ENCODE measurements around the gene DNM3.

The DNM3 gene

GRCh38 chr1:172138634-172139033, 297.3 kb downstream of the DNM3 start:
- DNase-seq = no peak
- Histone ChIP-seq H3K27me3 (replicated peaks) (no peaks in the 10 kb centered on the region), H3K36me3 (replicated peaks) (no peaks in the 10 kb centered on the region), H3K27ac (no peak overlapping the region), H3K4me3 (ENCODE audit: low read depth, low read length) (no peak overlapping the region)
- in situ Hi-C loops (cut with HindIII; ENCODE audit: low pct_ligation_motif_present, low sequenced_read_pairs) = no loop called here
- no peak for TF ChIP-seq CTCF (IDR thresholded peaks at IDR 0.05; ENCODE audit: low read depth, low read length, missing control alignments)

GRCh38 chr1:172139196-172139595, 297.9 kb downstream of the DNM3 start:
- DNase-seq = no peak
- Histone ChIP-seq H3K4me3 (ENCODE audit: low read depth, low read length) (no peak overlapping the region), H3K27me3 (replicated peaks) (no peaks in the 10 kb centered on the region), H3K27ac (no peak overlapping the region), H3K36me3 (replicated peaks) (no peaks in the 10 kb centered on the region)
- no peak for TF ChIP-seq CTCF (IDR thresholded peaks at IDR 0.05; ENCODE audit: low read depth, low read length, missing control alignments)
- in situ Hi-C loops (cut with HindIII; ENCODE audit: low pct_ligation_motif_present, low sequenced_read_pairs) = no loop called here

GRCh38 chr1:172140072-172140471, 298.8 kb downstream of the DNM3 start:
- no peaks in the 10 kb centered on the region for H3K36me3 ChIP-seq (replicated peaks)
- H3K4me3 ChIP-seq (ENCODE audit: low read depth, low read length) = peak overlapping the region; percentile 17
- H3K27me3 ChIP-seq (replicated peaks) = no peaks in the 10 kb centered on the region
- in situ Hi-C loops (cut with HindIII; ENCODE audit: low pct_ligation_motif_present, low sequenced_read_pairs) = no loop called here
- TF ChIP-seq CTCF (IDR thresholded peaks at IDR 0.05; ENCODE audit: low read depth, low read length, missing control alignments) = no peak
- no peak for DNase-seq
- no peak overlapping the region for H3K27ac ChIP-seq

GRCh38 chr1:172140591-172140990, 299.3 kb downstream of the DNM3 start:
- no peak for DNase-seq
- Histone ChIP-seq H3K4me3 (ENCODE audit: low read depth, low read length) (peak overlapping the region; percentile 17), H3K27ac (no peak overlapping the region), H3K27me3 (replicated peaks) (no peaks in the 10 kb centered on the region), H3K36me3 (replicated peaks) (no peaks in the 10 kb centered on the region)
- in situ Hi-C loops (cut with HindIII; ENCODE audit: low pct_ligation_motif_present, low sequenced_read_pairs) = no loop called here
- no peak for TF ChIP-seq CTCF (IDR thresholded peaks at IDR 0.05; ENCODE audit: low read depth, low read length, missing control alignments)

- Histone ChIP-seq H3K36me3 (replicated peaks) (no peaks in the 10 kb centered on the region), H3K27me3 (replicated peaks) (no peaks in the 10 kb centered on the region), H3K4me3 (ENCODE audit: low read depth, low read length) (peak overlapping the region; percentile 67), H3K27ac (no peak overlapping the region)
- no peak for DNase-seq
- no peak for TF ChIP-seq CTCF (IDR thresholded peaks at IDR 0.05; ENCODE audit: low read depth, low read length, missing control alignments)
- in situ Hi-C loops (cut with HindIII; ENCODE audit: low pct_ligation_motif_present, low sequenced_read_pairs) = no loop called here
Measured at GRCh38 chr1:172141341-172141881, 300.1 kb downstream of the DNM3 start.

GRCh38 chr1:172142324-172142723, 301.0 kb downstream of the DNM3 start:
- no peak overlapping the region for H3K27ac ChIP-seq
- no peaks in the 10 kb centered on the region for H3K27me3 ChIP-seq (replicated peaks)
- no peak for TF ChIP-seq CTCF (IDR thresholded peaks at IDR 0.05; ENCODE audit: low read depth, low read length, missing control alignments)
- peak overlapping the region; percentile 67 for H3K4me3 ChIP-seq (ENCODE audit: low read depth, low read length)
- in situ Hi-C loops (cut with HindIII; ENCODE audit: low pct_ligation_motif_present, low sequenced_read_pairs) = no loop called here
- no peaks in the 10 kb centered on the region for H3K36me3 ChIP-seq (replicated peaks)
- no peak for DNase-seq

Data from brain microvascular endothelial cell (primary cell).